Measurements from ENCODE around the gene KCTD21. TPM values are rescaled to one million over a fixed set of nuclear protein-coding genes. Genes with fewer than 3 reads are reported as not detected.

The KCTD21 gene
- polyA plus RNA-seq, 1 experiment, result 16.3 TPM

DNA sequence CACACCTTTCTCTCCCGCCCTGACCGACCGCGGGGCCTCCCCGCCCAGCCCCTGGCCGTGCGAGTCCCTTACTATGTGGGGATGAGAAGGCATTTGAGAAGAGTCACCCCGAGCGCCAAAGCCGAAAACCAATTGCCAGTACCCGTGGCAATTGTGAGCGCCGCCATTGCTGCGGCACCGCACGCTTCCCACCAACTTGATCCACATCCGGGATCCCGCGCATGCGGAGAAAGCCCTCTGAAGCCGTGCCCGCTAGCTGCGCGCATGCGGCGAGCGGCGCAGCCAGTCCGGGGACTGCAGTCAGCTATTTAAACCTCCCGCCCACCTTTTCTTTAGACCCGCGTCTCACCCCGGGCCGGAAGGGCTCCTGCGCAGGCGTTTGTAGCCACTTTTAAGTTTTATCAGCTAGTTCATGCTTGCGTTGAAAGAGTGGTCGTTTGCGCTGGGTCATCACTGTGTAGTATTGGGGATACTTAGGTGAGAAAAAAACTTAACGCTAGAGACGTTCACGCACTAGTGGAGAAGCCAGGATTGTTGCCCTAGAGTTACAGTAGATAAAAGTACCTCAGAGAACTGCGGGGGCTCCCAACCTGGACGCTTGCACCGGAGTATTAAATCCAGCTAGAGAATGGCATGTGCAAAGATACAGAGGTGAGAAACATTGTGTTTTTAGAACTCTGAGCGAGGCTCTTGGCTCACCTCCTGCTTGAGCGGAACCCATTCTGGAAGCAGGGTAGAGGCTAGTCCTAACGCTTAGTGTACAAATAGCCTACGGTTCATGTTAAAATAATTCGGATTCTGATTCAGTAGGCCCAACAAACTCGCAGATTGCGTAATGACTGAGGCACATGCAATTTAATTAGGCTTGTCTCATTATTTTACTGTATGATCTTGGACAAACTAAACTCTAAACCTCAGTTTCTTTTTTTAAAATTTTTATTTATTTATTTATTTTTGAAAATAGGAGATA, 48.7 kb downstream of the KCTD21 start, which contains the start of gene ALG8:
TSS of gene ALG8 (minus strand) at position 205 of the 970 bp plus-strand sequence. CDS start at position 167, 38 bp downstream.
- POLR2A ChIA-PET, result no interaction called here
- no peaks in the 10 kb centered on the region for H3K27me3 ChIP-seq (ENCODE audit: control insufficient read depth, insufficient read depth, low read length)
- H3K4me3 ChIP-seq (ENCODE audit: low read depth, low read length), result peak within 1 kb of the TSS; percentile 92
- DNase-seq (ENCODE audit: low read depth), result peak; percentile 82
- TF ChIP-seq, protein P1, sequence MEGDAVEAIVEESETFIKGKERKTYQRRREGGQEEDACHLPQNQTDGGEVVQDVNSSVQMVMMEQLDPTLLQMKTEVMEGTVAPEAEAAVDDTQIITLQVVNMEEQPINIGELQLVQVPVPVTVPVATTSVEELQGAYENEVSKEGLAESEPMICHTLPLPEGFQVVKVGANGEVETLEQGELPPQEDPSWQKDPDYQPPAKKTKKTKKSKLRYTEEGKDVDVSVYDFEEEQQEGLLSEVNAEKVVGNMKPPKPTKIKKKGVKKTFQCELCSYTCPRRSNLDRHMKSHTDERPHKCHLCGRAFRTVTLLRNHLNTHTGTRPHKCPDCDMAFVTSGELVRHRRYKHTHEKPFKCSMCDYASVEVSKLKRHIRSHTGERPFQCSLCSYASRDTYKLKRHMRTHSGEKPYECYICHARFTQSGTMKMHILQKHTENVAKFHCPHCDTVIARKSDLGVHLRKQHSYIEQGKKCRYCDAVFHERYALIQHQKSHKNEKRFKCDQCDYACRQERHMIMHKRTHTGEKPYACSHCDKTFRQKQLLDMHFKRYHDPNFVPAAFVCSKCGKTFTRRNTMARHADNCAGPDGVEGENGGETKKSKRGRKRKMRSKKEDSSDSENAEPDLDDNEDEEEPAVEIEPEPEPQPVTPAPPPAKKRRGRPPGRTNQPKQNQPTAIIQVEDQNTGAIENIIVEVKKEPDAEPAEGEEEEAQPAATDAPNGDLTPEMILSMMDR (IDR thresholded peaks at IDR 0.05; ENCODE audit: insufficient read depth, low read depth, low read length), result no peak
- H3K36me3 ChIP-seq (ENCODE audit: control insufficient read depth, insufficient read depth, low read length), result 0 out of 2 replicates have a peak, but pooled peaks cover 2% of the 10 kb centered on the region
- CTCF ChIA-PET, result interaction anchor here (0.6 to 2.1 kb wide), 5 partner anchors 10 to 295 kb away, joined by 3 to 6 read pairs (median 4); no protein-coding TSS in a partner anchor

DNA sequence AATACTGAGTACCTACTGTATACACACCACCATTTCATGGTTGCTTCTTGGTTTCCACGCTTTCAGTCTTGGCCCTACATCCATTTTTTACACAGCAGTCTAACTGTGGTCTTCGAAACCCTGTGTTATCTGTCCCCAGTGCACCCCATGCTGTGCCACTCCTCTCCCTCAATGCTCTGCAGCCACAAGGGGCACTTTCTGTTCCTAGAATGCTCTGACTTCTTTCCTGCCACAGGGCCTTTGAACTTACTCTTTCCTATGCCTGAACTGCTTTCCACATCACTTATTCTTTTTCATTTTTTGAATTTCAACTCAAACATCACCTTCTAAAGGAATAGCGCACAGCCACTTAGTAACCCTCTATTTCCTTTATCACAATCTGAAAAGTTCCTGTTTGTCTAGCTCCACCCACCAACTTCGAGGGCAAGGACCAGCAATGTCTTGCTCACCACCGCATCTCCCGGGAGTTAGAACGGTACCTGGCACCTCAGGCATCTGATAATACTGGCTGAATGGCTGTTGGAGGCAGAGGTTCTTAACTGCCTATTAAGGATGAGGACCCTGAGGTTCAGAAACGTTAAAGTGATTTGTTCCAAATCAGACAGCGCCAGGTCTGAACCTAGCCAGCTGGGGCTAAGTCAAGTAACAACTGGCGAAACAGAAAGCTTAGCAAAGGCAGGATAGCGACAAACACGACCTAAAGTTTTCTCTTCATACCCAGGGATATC, 49.6 kb downstream of the KCTD21 start:
- Histone ChIP-seq H3K36me3 (ENCODE audit: control insufficient read depth, insufficient read depth, low read length) (peaks cover 4% of the 10 kb centered on the region; the same call in 1 of the 2 replicates), H3K27me3 (ENCODE audit: control insufficient read depth, insufficient read depth, low read length) (no peaks in the 10 kb centered on the region), H3K4me3 (ENCODE audit: low read depth, low read length) (peak overlapping the region; percentile 92)
- POLR2A ChIA-PET, result no interaction called here
- no peak for DNase-seq (ENCODE audit: low read depth)
- TF ChIP-seq, protein P1 (IDR thresholded peaks at IDR 0.05; ENCODE audit: insufficient read depth, low read depth, low read length), result peak; percentile 14; the same call in 1 of the 2 replicates
- CTCF ChIA-PET, result interaction anchor here (1.2 to 1.4 kb wide), 3 partner anchors 9 to 281 kb away, joined by 3 to 6 read pairs (median 5); no protein-coding TSS in a partner anchor

DNA sequence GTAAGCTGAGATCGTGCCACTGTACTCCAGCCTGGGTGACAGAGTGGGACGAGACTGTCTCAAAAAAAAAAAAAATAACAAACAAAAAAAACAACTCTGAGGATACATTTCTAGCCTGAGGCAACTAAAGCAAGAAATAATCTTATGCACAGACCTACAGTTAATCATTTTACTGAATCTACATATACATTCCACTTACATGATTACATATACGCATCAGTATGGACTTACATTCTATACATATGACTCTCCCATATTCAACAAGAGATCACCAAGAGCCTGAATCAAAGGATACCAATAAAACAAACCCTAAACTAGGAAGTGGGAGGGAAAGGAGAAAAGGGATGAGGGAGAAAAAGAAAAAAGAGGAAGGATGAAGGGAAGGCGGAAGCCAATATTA, 50.1 kb downstream of the KCTD21 start:
- Histone ChIP-seq H3K27me3 (ENCODE audit: control insufficient read depth, insufficient read depth, low read length) (no peaks in the 10 kb centered on the region), H3K36me3 (ENCODE audit: control insufficient read depth, insufficient read depth, low read length) (peaks cover 4% of the 10 kb centered on the region; the same call in 1 of the 2 replicates), H3K4me3 (ENCODE audit: low read depth, low read length) (no peak overlapping the region; the same call in 1 of the 2 replicates)
- no peak for DNase-seq (ENCODE audit: low read depth)
- ChIA-PET POLR2A (no interaction called here), CTCF (no interaction called here)
- TF ChIP-seq, protein P1 (IDR thresholded peaks at IDR 0.05; ENCODE audit: insufficient read depth, low read depth, low read length), result no peak

DNA sequence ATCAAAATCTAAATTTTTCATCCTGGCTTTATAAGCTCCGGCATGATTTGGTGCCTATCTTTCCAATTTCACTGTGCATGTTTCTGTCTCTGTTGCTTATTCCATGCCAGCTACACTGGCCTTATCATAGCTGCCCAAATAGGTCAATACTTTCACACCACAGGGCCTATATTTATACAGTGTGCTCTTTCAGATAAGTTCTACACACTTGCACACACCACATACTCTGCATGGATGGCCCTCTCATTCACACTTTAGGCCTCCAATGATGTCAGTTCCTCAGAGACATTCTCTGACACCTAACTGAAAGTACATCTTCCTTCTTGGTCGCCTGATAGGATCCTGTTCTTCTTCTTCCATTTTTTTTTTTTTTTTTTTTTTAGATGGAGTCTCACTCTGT, 56.0 kb downstream of the KCTD21 start:
- CTCF ChIA-PET, result interaction anchor here (1.3 kb wide), 1 partner anchor 10 kb away, joined by 4 read pairs; no protein-coding TSS in a partner anchor

More for the DNA sequence above, 56.0 kb downstream of the KCTD21 start:
- H3K4me3 ChIP-seq (ENCODE audit: low read depth, low read length), result no peak overlapping the region
- no peak for DNase-seq (ENCODE audit: low read depth)
- peaks cover 4% of the 10 kb centered on the region; the same call in 1 of the 2 replicates for H3K36me3 ChIP-seq (ENCODE audit: control insufficient read depth, insufficient read depth, low read length)
- POLR2A ChIA-PET, result no interaction called here
- TF ChIP-seq, protein P1 (IDR thresholded peaks at IDR 0.05; ENCODE audit: insufficient read depth, low read depth, low read length), result no peak
- no peaks in the 10 kb centered on the region for H3K27me3 ChIP-seq (ENCODE audit: control insufficient read depth, insufficient read depth, low read length)

Data from BJ (cell line).